RWPE1 (cell line): ENCODE results near the gene KCNQ1.

Experiments used
- CTCF ChIA-PET: fragments of 350-600 bp; sonication (Branson Sonifier 250); formaldehyde crosslinking; extraction: SDS; loops from one replicate; lab custom pipeline; 2021; lab: Yijun Ruan, JAX
- POLR2A ChIA-PET: fragments of 400-600 bp; formaldehyde crosslinking; extraction: SDS; loops from one replicate; lab custom pipeline; 2020; ENCODE audit warnings: antibody characterized with exemption; ENCODE audit not compliant: low non-redundant PET; lab: Yijun Ruan, JAX
- DNase-seq: peaks from one replicate; pipeline ENCODE4 v3.0.0; 2012; ENCODE audit warnings: low spot score
- H3K27ac ChIP-seq: fragments of 450-650 bp; 2 replicates; pipeline ENCODE4 v1.5.1; 2017
- TF ChIP-seq, protein P1 (sequence below): fragments of 450-650 bp; conservative IDR thresholded peaks from 2 replicates; pipeline ENCODE4 v1.5.1; 2017; ENCODE audit warnings: low read depth, mild to moderate bottlenecking

KCNQ1 gene

DNA sequence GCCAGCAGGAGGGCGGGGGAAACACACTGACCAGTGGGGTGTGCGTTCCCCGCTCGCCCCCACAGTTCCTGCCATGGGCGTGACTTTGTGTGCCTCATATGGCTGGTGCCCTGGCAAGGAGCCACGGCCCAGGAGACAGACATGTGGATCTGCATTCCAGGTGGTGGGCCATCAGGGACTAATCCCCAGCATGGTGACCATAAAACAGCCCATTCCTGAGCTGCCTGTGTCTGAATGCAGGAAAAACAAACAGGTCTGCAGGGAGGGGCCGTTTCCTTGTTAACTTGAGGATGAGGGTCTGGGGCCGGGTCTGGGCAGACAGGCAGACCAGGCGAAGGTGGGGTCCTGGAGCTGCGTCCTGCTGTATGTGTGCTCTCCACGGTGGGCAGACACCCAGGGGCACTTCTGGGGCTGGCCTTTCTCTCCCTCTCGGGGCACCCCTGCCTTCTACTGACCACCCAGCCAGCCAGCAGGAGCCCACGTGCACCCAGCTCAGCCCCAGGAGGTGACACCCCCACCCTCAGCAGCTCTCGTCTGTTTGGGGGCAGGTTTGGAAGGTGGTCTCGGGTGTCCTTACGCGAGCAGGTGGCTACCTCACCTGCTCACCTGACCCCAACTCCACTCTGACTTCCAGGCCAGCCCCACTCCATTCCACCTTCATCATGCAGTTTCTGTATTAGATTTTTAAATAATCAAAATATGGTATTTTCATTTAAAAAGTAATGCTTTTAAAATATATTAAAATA, 134.7 kb downstream of the KCNQ1 start:
- DNase-seq, result no peak
- ChIA-PET CTCF (interaction anchor here (0.6 to 1.1 kb wide), 2 partner anchors 20 to 47 kb away, joined by 3 read pairs; no protein-coding TSS in a partner anchor), POLR2A (no interaction called here)
- TF ChIP-seq, protein P1, sequence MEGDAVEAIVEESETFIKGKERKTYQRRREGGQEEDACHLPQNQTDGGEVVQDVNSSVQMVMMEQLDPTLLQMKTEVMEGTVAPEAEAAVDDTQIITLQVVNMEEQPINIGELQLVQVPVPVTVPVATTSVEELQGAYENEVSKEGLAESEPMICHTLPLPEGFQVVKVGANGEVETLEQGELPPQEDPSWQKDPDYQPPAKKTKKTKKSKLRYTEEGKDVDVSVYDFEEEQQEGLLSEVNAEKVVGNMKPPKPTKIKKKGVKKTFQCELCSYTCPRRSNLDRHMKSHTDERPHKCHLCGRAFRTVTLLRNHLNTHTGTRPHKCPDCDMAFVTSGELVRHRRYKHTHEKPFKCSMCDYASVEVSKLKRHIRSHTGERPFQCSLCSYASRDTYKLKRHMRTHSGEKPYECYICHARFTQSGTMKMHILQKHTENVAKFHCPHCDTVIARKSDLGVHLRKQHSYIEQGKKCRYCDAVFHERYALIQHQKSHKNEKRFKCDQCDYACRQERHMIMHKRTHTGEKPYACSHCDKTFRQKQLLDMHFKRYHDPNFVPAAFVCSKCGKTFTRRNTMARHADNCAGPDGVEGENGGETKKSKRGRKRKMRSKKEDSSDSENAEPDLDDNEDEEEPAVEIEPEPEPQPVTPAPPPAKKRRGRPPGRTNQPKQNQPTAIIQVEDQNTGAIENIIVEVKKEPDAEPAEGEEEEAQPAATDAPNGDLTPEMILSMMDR, result no peak
- no peak overlapping the region for H3K27ac ChIP-seq

DNA sequence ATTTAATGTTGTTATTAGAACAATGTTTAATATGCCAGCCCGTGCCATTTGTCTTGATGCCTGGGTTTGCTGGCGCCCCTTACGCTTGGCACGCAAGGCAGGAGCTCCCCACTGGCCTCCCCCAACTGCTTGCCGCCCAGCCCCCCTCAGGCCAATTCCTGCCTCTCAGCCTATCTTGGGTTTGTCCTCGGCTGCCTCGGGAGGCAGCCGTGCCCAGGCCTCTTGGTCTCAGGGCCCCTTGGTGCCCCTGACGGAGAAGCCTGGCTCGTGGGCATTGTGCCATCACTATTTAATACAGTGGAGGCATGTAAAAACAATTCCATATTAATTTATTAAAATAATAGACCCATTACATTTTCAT, 135.2 kb downstream of the KCNQ1 start:
- TF ChIP-seq, protein P1, result no peak
- CTCF ChIA-PET, result interaction anchor here (0.6 kb wide), 1 partner anchor 47 kb away, joined by 3 read pairs; no protein-coding TSS in a partner anchor
- H3K27ac ChIP-seq, result no peak overlapping the region
- POLR2A ChIA-PET, result no interaction called here
- DNase-seq, result no peak

DNA sequence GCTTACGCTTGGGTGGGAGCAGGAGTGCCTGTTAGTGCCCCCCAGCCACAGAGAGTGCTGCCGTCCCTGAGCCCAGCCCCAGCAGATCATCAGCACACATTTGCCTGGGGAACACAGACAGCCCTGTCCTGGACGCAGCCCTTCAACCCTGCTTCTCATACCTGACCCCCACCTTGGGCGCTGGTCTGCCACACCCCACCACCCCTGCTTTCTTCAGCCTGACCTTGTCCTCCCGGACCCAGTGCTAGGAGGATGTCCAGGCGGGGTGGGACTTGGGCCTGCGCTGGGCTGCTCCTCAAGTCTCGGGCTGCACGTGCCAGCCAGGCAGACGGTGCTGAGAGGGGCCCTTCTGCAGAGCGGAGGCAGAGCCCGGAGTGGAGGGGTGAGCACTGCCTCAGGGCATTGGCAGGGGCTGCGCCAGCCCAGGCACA, 135.8 kb downstream of the KCNQ1 start:
- POLR2A ChIA-PET, result no interaction called here
- no peak for DNase-seq
- TF ChIP-seq, protein P1, result no peak
- CTCF ChIA-PET, result no interaction called here
- H3K27ac ChIP-seq, result no peak overlapping the region

DNA sequence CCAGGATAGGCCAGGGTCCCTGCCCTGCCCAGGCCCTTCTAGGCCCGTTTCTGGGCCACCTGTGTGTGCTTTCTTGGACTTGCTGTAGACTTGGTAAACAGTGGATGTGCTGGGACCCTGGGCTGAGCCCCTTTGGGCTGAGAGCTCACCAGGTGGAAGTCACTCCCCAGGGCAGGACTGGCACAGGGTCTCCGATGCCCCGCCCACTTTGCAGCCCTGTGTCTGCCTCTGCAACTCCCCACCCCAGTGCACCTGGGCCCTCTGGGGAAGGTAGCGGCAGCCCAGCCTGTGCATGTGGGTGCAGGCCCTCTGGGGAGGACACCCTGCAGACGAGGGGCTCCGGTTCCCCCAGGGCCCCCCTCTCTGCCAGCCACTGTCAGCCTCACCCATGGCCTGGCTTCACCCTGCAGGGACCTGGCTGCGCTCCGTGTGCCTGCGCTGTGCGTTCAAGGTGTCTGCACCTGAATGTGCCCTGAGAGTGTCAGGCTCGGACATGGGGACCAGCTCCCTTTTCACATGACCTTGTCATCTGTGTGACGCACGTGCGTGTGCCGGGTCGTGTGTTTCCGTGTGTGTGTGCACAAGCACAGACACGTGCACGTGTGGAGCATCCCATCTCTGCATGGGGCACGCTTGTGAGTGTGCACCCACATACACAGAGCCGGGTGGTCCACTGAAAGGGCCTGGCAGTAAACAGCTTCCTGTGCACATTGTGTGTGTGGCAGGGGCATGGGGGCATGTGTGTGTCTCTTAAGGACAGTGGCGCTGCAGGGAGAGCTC, 136.5 kb downstream of the KCNQ1 start:
- TF ChIP-seq, protein P1, result no peak
- POLR2A ChIA-PET, result no interaction called here
- CTCF ChIA-PET, result interaction anchor here (0.6 kb wide), 1 partner anchor 306 kb away, joined by 3 read pairs; no protein-coding TSS in a partner anchor
- no peak for DNase-seq
- H3K27ac ChIP-seq, result no peak overlapping the region

DNA sequence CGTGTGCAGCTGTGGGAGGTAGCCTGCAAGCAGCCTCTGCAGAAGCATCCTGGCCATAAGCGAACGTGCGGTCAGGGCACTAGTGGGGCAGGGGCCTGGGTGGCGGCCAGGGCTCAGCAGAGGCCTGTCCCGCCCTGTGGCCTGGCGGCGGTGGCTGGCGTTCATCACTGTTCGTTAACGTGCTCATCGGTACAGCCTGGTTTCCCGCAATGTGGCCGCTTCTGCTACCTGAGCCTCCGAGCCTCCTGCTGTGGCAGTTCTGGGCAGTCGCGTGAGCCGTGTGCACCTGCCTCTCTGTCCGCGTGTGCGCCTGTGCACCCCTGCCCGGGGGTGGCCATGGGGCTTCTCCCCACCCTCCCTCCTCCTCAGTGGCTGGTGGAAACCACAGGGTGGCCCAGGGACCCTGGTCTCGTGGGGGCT, 137.1 kb downstream of the KCNQ1 start:
- POLR2A ChIA-PET, result no interaction called here

More for the DNA sequence above, 137.1 kb downstream of the KCNQ1 start:
- H3K27ac ChIP-seq, result no peak overlapping the region
- TF ChIP-seq, protein P1, result no peak
- DNase-seq, result no peak
- CTCF ChIA-PET, result interaction anchor here (0.6 kb wide), 1 partner anchor 306 kb away, joined by 3 read pairs; no protein-coding TSS in a partner anchor
